Vagina (tissue), 2 donors: ENCODE measurements around the gene FIGN.

Experiments used
- POLR2A ChIP-seq, 2 donors: fragments of 450-650 bp; IDR thresholded peaks; one replicate each; pipeline ENCODE4 v1.6.1; 2017; ENCODE audit warnings: antibody characterized with exemption in 2 of 2, mild to moderate bottlenecking in 2 of 2, moderate library complexity in 2 of 2
- POLR2AphosphoS5 ChIP-seq, 2 donors: sonication (generic); formaldehyde crosslinking; IDR thresholded peaks; one replicate each; pipeline ENCODE4 v1.9.0; 2017; ENCODE audit warnings: antibody characterized with exemption in 2 of 2, mild to moderate bottlenecking in 2 of 2, low read depth in 1 of 2; ENCODE audit not compliant: insufficient read depth in 1 of 2
- TF ChIP-seq, protein P1 (sequence below), 3 experiments: fragments of 450-650 bp in 2 of 3; fragments of 200-600 bp in 1 of 3; sonication (generic) in 1 of 3; IDR thresholded peaks; one replicate each; pipeline ENCODE4 v1.5.1; 2017 to 2019; ENCODE audit warnings: antibody characterized with exemption in 3 of 3, mild to moderate bottlenecking in 2 of 3, moderate library complexity in 2 of 3

DNA sequence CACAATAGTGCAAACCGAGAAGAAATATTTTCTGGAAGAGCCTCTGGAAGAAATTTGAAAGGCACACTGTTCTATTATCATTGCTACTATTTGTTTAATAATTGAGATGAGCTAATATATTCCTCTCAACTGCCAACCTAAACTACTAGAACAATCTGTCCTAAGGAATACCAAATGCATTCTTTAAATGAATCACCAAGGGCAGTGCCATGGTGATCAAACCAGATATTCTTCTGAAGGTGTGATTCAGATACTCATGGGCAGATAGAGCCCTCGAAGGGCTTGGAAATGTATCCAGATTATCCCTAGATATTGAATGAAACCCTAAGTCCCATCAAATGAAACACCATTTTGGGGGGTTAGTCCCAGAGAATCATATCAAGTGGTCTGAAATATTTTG lies 76.6 kb downstream of the FIGN start:
- no peak for TF ChIP-seq POLR2AphosphoS5 (IDR thresholded peaks at IDR 0.05; ENCODE audit: insufficient read depth in 1 of 2, low read depth in 1 of 2)
- TF ChIP-seq, protein P1, sequence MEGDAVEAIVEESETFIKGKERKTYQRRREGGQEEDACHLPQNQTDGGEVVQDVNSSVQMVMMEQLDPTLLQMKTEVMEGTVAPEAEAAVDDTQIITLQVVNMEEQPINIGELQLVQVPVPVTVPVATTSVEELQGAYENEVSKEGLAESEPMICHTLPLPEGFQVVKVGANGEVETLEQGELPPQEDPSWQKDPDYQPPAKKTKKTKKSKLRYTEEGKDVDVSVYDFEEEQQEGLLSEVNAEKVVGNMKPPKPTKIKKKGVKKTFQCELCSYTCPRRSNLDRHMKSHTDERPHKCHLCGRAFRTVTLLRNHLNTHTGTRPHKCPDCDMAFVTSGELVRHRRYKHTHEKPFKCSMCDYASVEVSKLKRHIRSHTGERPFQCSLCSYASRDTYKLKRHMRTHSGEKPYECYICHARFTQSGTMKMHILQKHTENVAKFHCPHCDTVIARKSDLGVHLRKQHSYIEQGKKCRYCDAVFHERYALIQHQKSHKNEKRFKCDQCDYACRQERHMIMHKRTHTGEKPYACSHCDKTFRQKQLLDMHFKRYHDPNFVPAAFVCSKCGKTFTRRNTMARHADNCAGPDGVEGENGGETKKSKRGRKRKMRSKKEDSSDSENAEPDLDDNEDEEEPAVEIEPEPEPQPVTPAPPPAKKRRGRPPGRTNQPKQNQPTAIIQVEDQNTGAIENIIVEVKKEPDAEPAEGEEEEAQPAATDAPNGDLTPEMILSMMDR (IDR thresholded peaks at IDR 0.05), result no peak
- TF ChIP-seq POLR2A (IDR thresholded peaks at IDR 0.05), result no peak
